GM21390 (cell line): Measurements from ENCODE around the gene RBKS.
"Not testable (repeated sequence)": the region's sequence is repeated elsewhere in the genome, so short reads cannot be mapped to it uniquely, and the experiment has no call there.

Experiments used
- ATAC-seq: cut with Tn5 transposase; IDR thresholded peaks from one replicate; pipeline ENCODE4 v1.9.1; 2021; ENCODE audit not compliant: unreplicated experiment

RBKS gene

GRCh38 chr2:27771202-27771547, 119.0 kb downstream of the RBKS start:
- ATAC-seq, result peak; percentile 7

GRCh38 chr2:27766287-27766661, 123.9 kb downstream of the RBKS start:
- no peak for ATAC-seq

GRCh38 chr2:27765621-27766286, 124.4 kb downstream of the RBKS start:
- no peak for ATAC-seq

- ATAC-seq, result not testable (repeated sequence)
Observed at GRCh38 chr2:27764526-27764925, 125.7 kb downstream of the RBKS start.

GRCh38 chr2:27763907-27764267, 126.3 kb downstream of the RBKS start:
- no peak for ATAC-seq

- no peak for ATAC-seq
Observed at GRCh38 chr2:27762951-27763906, 127.0 kb downstream of the RBKS start.

GRCh38 chr2:27756544-27757498, 133.4 kb downstream of the RBKS start:
- no peak for ATAC-seq

- ATAC-seq, result no peak
Observed at GRCh38 chr2:27756091-27756490, 134.1 kb downstream of the RBKS start.

GRCh38 chr2:27754831-27755230, 135.4 kb downstream of the RBKS start:
- ATAC-seq, result no peak

GRCh38 chr2:27754138-27754588, 136.0 kb downstream of the RBKS start:
- ATAC-seq, result no peak

- no peak for ATAC-seq
Observed at GRCh38 chr2:27752551-27753237, 137.5 kb downstream of the RBKS start.

GRCh38 chr2:27751377-27751776, 138.8 kb downstream of the RBKS start:
- ATAC-seq, result no peak

GRCh38 chr2:27748803-27749554, 141.2 kb downstream of the RBKS start:
- not testable (repeated sequence) for ATAC-seq

GRCh38 chr2:27747827-27748352, 142.3 kb downstream of the RBKS start:
- no peak for ATAC-seq

GRCh38 chr2:27746325-27746724, 143.9 kb downstream of the RBKS start:
- no peak for ATAC-seq

GRCh38 chr2:27745494-27745893, 144.7 kb downstream of the RBKS start:
- ATAC-seq, result not testable (repeated sequence)

GRCh38 chr2:27742571-27742970, 147.6 kb downstream of the RBKS start:
- no peak for ATAC-seq

GRCh38 chr2:27741673-27742072, 148.5 kb downstream of the RBKS start:
- no peak for ATAC-seq

- no peak for ATAC-seq
Observed at GRCh38 chr2:27739058-27739373, 151.2 kb downstream of the RBKS start.
